Rectal smooth muscle tissue (tissue), 1 donor: Measurements from ENCODE around the gene HIVEP2.
A peak's percentile ranks its signal among the peaks of the same experiment; 100 is the strongest.

Experiments used
- H3K27ac ChIP-seq: one replicate; pipeline ENCODE4 v1.7.0; 2013; ENCODE audit warnings: low read depth, low read length, inconsistent platforms
- H3K27me3 ChIP-seq: one replicate; pipeline ENCODE4 v1.7.0; 2013; ENCODE audit warnings: low read length; ENCODE audit not compliant: control insufficient read depth, insufficient read depth
- H3K36me3 ChIP-seq: one replicate; pipeline ENCODE4 v1.7.0; 2013; ENCODE audit warnings: low read length; ENCODE audit not compliant: control insufficient read depth, insufficient read depth
- H3K4me1 ChIP-seq: one replicate; pipeline ENCODE4 v1.7.0; 2013; ENCODE audit warnings: low read length; ENCODE audit not compliant: control insufficient read depth, insufficient read depth
- H3K4me3 ChIP-seq: one replicate; pipeline ENCODE4 v1.7.0; 2013; ENCODE audit warnings: low read length
- H3K9ac ChIP-seq: one replicate; pipeline ENCODE4 v1.7.0; 2013; ENCODE audit warnings: low read length

The HIVEP2 gene

DNA sequence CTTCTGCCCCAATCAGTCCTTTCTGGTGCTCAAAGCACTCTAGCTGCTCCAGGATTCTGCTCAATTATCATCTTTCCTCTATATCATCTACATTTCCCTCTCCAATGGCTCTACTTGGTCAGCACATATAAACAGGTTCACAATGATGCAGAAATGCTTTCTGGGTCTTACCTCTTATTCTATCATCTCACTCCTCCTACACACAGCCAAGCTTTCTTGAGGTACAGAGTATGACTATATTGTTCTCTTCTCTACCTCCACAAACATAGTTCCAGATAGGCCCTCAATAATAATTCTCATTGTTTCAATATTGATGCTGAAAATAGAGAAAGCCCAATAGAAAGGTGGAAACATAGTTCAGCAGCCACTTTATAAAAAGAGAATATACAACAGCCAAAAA is 48.2 kb downstream of the HIVEP2 start:
- Histone ChIP-seq H3K27me3 (no peaks in the 10 kb centered on the region), H3K27ac (no peak overlapping the region), H3K36me3 (no peaks in the 10 kb centered on the region), H3K4me1 (peaks cover 4% of the 10 kb centered on the region), H3K9ac (no peak overlapping the region), H3K4me3 (no peak overlapping the region)

DNA sequence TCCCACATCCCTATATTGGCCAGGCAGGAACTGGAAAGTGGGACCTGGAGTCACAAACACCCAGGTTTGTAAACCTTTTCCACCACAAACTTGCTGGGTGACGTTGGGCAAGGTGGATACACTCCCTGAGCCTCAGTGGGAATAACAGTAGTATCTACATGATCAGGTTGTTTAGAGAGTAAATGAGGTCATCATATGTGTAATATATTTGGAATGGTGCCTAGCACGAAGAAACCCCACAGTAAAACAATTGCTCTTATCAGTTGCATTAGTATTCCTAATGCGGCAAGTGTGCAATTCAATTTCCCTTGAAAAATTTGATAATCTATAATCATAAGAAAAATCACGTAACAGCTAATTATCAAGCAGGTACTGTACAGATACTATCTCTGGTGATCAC is 51.9 kb downstream of the HIVEP2 start:
- Histone ChIP-seq H3K27ac (no peak overlapping the region), H3K4me1 (no peaks in the 10 kb centered on the region), H3K36me3 (no peaks in the 10 kb centered on the region), H3K9ac (no peak overlapping the region), H3K4me3 (no peak overlapping the region), H3K27me3 (no peaks in the 10 kb centered on the region)

DNA sequence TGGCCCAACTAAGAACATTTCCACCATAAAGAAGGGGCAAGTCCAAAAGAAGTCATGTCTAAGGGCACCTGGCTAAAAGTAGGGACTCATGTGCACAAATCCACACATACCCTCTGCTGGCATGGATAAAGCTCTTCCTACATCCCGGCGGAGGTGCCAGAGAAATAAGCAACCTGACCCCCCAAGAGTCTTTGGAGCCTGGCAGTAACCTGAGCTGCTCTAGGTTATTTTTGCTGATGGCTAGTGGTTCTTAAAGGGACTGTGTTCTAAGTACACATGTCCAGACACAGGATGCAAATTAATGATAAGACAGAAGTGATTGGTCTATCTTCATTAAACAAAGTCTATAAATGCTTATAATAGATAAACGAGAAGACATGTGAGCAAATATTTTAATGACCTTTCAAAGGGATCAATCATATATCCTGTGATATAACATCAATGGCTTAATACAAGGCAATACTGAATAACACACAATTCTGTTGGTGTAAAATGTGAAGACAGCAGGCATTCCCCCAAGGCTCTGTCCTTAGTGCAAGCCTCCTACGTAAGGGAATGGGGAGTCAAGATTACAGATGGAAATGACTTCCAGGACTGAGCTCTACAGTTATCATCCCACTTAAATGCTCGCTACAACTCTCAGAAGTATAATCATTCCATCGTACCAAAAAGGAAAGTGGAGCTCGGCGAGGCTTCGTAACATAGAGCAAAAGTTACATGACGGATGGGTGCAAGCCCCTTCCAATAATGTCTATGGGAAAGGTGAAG is 52.5 kb downstream of the HIVEP2 start:
- H3K27me3 ChIP-seq, result no peaks in the 10 kb centered on the region
- H3K36me3 ChIP-seq, result no peaks in the 10 kb centered on the region
- no peak overlapping the region for H3K4me3 ChIP-seq
- no peak overlapping the region for H3K27ac ChIP-seq
- no peak overlapping the region for H3K9ac ChIP-seq
- H3K4me1 ChIP-seq, result no peaks in the 10 kb centered on the region

DNA sequence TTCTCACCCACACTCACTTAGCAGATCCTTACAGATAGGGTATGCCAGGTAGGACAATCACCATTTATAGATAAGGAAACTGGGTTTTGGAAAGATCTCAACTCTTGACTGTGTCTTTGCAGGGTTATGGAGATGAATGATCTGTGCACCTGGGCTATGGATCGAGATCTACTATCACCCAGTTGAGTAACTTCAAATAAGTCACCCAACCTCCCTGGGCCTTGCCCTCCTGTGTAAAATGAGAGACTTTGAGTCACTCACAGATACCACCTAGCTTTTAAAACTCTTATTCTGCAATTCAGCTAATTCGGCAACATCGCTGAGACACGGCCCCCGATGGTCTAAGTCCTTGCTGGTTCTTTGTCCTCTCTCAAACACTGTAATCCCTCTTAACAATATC is 53.5 kb downstream of the HIVEP2 start:
- H3K9ac ChIP-seq, result no peak overlapping the region
- no peaks in the 10 kb centered on the region for H3K27me3 ChIP-seq
- no peaks in the 10 kb centered on the region for H3K36me3 ChIP-seq
- no peak overlapping the region for H3K4me3 ChIP-seq
- no peaks in the 10 kb centered on the region for H3K4me1 ChIP-seq
- H3K27ac ChIP-seq, result no peak overlapping the region

- peaks cover 6% of the 10 kb centered on the region for H3K4me1 ChIP-seq
- no peak overlapping the region for H3K27ac ChIP-seq
- no peaks in the 10 kb centered on the region for H3K36me3 ChIP-seq
- no peaks in the 10 kb centered on the region for H3K27me3 ChIP-seq
- no peak overlapping the region for H3K9ac ChIP-seq
- no peak overlapping the region for H3K4me3 ChIP-seq
Measured at GRCh38 chr6:142888456-142888855, 56.5 kb downstream of the HIVEP2 start.

- H3K4me3 ChIP-seq, result no peak overlapping the region
- H3K4me1 ChIP-seq, result peaks cover 6% of the 10 kb centered on the region
- no peaks in the 10 kb centered on the region for H3K36me3 ChIP-seq
- H3K9ac ChIP-seq, result no peak overlapping the region
- H3K27me3 ChIP-seq, result no peaks in the 10 kb centered on the region
- H3K27ac ChIP-seq, result no peak overlapping the region
Measured at GRCh38 chr6:142887517-142887916, 57.5 kb downstream of the HIVEP2 start.

GRCh38 chr6:142886431-142887170 is 58.4 kb downstream of the HIVEP2 start:
- H3K27me3 ChIP-seq, result no peaks in the 10 kb centered on the region
- no peaks in the 10 kb centered on the region for H3K36me3 ChIP-seq
- no peak overlapping the region for H3K9ac ChIP-seq
- no peak overlapping the region for H3K4me3 ChIP-seq
- peaks cover 6% of the 10 kb centered on the region for H3K4me1 ChIP-seq
- no peak overlapping the region for H3K27ac ChIP-seq

- H3K36me3 ChIP-seq, result no peaks in the 10 kb centered on the region
- no peak overlapping the region for H3K27ac ChIP-seq
- peaks cover 6% of the 10 kb centered on the region for H3K4me1 ChIP-seq
- no peaks in the 10 kb centered on the region for H3K27me3 ChIP-seq
- peak overlapping the region; percentile 38 for H3K4me3 ChIP-seq
- H3K9ac ChIP-seq, result no peak overlapping the region
Measured at GRCh38 chr6:142885182-142885867, 59.7 kb downstream of the HIVEP2 start.

- H3K4me1 ChIP-seq, result peaks cover 6% of the 10 kb centered on the region
- no peaks in the 10 kb centered on the region for H3K36me3 ChIP-seq
- no peaks in the 10 kb centered on the region for H3K27me3 ChIP-seq
- H3K27ac ChIP-seq, result no peak overlapping the region
- no peak overlapping the region for H3K4me3 ChIP-seq
- no peak overlapping the region for H3K9ac ChIP-seq
Measured at GRCh38 chr6:142884214-142885035, 60.6 kb downstream of the HIVEP2 start.

DNA sequence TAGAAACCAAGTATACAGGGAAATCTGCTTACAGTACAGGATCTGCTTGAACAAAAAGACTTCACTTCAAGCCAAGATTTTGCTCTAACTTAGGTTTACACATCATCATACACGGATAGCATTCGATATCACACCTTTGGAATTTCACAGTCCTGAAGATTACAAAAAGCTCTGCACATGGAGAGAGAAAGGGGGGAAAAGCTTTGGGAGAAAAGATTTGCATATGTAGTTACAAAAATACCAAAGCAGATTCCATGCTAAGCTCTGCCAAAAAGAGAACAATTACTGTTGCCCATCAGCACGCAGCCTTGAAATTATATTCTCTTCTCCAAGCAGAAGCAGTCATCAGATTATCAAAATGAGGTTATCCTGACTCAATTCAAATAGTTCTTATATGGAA is 62.0 kb downstream of the HIVEP2 start:
- Histone ChIP-seq H3K4me1 (peaks cover 6% of the 10 kb centered on the region), H3K27me3 (no peaks in the 10 kb centered on the region), H3K36me3 (no peaks in the 10 kb centered on the region), H3K4me3 (no peak overlapping the region), H3K27ac (no peak overlapping the region), H3K9ac (no peak overlapping the region)

DNA sequence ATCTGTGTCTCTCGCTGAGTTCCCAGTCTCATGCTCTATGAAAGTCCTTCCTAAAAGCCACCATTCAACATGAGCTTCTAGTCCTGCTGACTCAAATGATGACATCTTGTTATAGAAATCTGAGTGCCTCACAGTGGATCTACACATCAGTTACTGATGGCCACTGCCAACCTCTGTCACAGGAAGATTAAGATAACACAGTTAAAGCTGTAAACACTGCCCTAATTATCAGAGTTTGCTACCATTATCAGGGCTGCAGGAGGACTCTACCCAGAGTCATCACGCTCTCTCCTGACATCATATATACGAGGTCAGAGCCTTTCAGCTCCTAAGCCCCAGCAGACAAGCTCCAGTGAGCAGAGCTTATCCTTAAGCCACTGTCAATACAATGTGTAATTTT is 63.2 kb downstream of the HIVEP2 start:
- peaks cover 6% of the 10 kb centered on the region for H3K4me1 ChIP-seq
- no peak overlapping the region for H3K4me3 ChIP-seq
- H3K36me3 ChIP-seq, result no peaks in the 10 kb centered on the region
- H3K27ac ChIP-seq, result no peak overlapping the region
- no peak overlapping the region for H3K9ac ChIP-seq
- no peaks in the 10 kb centered on the region for H3K27me3 ChIP-seq

GRCh38 chr6:142881290-142881689 is 63.7 kb downstream of the HIVEP2 start:
- Histone ChIP-seq H3K36me3 (no peaks in the 10 kb centered on the region), H3K27ac (no peak overlapping the region), H3K27me3 (no peaks in the 10 kb centered on the region), H3K4me1 (peaks cover 6% of the 10 kb centered on the region), H3K4me3 (no peak overlapping the region), H3K9ac (no peak overlapping the region)
